Smooth muscle cell of the brain vasculature (primary cell): Measurements from ENCODE around the gene GAREM2.
A peak's percentile ranks its signal among the peaks of the same experiment; 100 is the strongest.

Experiments used
- DNase-seq: peaks from one replicate; pipeline ENCODE4 v3.0.0-alpha.2; 2012; ENCODE audit warnings: low read depth, low spot score

GAREM2 gene

GRCh38 chr2:26169681-26170414 is 3.0 kb upstream of the GAREM2 start:
- no peak for DNase-seq

DNA sequence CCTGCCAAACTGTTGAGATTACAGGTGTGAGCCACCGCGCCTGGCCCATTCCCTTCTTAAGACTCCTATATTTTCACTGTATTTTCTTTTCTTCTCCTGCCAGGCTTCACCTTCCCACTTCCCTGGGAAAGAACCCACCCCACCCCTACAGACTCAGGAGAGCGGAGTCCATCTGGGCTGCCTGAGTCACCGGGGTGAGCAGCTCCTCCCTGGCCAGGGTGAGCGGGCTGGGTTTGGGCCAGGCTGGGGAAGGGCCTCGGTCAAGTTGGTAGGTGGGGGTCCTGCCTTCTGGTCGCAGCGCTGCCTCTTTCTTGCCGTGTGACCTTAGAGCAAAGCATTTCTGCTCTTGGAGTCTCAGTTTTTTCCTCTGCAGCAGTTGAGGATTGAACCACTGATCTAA is 2.1 kb upstream of the GAREM2 start:
- no peak for DNase-seq

DNA sequence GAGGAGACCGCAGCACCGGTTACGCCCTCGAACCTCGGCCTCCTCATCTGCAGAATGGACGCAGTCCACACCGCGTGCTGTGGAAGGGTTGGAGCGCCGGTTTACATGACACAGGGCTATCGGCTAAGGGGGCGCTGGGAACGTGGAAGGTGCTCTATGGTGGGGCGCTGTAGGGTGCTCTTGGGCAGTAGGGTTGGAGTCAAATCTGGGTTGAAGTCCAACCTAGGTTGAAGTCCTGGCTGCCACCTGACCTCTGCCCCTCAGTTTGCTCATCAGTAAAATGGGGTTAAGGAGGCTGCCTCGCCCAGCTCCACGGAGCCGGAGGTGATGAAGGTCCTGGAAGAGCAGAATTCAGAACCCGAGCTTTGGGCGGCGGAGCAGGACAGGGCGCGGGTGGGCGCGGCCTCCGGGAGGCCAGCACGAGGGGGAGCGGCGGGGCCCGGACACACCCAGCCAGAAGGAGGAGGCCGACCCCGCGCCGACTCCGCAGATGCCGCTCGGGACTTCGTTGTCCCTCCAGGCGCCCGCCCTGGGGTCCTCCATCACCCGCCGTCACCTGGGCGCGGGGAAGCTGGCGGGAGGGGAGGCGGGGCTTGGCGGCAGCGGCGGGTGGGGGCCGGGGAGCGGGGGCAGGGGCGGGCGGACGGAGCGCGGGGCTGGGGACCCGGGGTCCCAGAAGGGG is 558 bp upstream of the GAREM2 start:
- no peak for DNase-seq

GRCh38 chr2:26173776-26174482 is 1.0 kb downstream of the GAREM2 start:
- no peak for DNase-seq

DNA sequence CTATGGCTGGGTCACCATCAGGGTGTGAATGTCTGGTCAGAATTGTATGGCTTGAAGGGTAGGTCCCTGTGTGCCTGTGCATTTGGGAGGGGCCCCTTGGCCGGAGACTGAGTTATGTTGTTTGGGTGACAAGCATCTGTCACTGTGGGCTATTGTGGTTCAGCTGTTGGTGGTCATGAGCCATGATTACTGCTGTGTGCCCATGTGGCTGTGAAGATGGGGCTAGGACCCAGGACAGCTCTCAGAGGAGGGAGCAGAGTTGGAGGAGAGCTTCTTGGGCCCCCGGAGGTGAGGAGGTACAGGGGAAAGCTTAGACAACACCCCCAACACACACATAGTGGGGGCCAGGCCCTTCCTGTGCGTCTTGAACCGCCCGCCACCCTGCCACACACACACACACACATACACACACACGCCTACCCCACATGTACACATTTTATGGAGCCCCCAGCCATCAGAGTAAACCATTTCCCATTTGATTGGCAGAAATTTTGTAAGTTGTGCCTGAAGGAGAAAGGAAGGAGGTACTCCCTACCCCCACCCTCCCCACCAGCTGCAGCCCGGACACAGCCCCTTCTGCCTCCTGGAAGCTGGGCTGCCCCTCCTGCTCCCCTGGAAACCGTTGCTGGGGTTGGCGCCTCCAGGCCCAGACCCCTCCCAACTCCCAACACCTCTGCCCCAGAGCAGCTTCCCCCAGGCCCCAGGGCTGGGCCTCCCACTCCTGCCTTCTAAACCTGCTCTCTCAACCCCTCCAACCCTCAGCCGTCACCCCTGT is 2.0 kb downstream of the GAREM2 start:
- DNase-seq = no peak

DNA sequence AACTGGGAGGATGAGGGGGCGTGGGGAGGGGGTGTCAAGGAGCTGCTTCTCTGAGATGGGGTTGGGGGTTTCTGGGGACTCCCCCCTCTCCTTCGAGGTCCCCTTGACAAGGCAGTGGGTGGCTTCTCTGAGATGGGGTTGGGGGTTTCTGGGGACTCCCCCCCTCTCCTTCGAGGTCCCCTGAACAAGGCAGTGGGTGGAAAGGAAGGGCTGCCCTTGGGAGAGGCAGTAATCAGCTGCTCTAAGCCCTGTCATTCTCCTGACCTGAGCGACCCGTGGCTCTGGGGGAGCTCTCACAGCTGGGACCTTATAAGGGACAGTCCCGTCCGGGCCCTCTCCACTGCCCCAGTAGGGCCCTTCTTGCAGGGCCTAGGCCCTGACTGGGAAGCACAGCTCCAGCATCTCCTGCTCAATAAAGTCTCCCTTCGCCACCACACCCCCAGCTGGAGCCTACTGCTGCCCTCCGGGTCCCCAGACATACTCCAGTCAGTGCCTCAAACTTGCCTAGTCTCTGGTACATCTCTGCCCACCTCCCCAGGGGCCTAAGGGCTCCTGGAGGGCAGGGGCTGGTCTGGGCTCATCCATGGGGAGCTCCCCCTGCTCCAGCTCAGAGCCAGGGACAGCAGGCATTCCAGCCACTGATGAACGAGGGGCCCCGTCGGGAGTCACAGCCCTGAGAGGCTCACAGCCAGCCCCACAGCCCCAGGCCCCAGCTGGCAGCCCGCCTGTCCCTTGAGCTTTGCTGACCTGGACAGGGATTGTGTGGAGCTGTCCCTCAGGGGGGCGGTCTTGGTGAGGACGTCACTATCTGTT is 2.8 kb downstream of the GAREM2 start:
- no peak for DNase-seq

DNA sequence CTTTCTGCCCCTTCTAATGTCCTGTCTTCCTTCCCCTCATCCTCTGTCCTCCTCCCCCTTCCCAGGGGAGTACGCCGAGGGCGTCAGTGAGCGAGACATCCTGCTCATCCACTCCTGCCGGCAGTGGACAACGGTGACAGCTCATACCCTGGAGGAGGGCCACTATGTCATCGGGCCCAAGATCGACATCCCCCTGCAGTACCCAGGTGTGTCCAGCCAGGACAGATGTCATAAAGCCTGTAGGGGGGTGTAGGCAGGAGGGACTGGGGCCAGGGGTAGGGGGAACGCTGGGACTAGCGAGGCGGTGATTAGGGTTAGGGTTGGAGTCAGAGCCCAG is 3.4 kb downstream of the GAREM2 start:
- DNase-seq = no peak

DNA sequence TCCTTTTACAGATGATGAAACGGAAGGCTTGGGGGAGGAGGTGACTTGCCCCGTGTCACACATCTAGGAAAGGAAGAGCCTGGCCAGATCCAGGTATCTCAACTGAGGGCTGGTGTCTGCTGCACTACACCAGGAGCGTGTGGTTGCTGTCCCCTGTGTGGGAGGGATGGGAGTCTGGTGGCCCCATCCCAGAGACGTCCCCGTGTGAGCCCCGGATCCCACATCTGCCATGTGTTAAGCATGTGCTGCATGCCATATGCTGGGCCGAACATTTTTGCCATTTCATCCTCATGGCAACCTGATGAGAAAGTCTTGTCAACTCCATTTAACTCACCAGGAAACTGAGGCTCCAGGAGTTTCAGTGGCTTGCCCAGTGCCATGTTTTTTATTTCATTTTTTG is 4.2 kb downstream of the GAREM2 start:
- DNase-seq = no peak

DNA sequence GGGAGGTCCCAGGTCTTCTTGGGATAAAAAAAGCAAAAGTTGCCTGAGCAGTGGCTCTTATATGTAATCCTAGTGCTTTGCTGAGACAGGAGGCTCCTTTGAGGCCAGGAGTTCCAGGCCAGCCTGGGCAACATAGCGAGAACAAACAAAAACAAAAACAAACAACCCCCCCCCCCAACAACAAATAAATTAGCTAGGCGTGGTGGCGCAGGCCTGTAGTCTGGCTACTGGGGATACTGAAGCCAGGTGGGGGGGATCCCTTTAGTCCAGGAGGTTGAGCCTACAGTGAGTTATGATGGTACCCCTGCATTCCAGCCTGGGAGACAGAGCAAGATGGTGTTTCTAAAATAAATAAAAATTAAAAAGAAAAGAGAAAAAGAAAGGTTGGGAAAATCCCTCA is 5.4 kb downstream of the GAREM2 start:
- no peak for DNase-seq

GRCh38 chr2:26178746-26179436 is 6.0 kb downstream of the GAREM2 start:
- no peak for DNase-seq

DNA sequence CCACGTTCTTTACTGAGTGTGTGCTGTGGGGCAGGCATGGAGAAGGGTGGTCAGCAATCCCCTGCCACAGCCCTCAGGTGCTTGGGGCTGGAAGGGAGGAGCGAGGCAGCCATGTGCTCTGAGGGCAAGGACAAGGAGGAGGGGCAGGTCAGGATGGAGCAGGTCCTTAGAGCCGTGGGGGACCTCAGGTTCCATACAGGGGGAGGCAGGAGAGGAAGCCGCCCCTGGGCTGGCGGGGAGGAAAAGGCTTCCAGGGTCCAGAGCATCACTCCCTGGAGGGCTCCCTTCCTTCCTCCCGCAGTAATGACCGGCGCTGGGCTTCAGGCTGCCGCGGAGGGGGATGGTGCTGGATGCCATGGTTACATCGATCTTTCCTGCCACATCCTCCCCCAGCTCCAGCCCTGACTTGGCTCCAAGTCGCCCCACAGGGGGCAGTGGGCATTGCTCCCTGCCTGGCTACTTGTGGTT is 6.6 kb downstream of the GAREM2 start:
- DNase-seq = no peak

- DNase-seq = no peak
Observed at GRCh38 chr2:26182441-26182840, 9.6 kb downstream of the GAREM2 start.

- DNase-seq = no peak
Observed at GRCh38 chr2:26182887-26183630, 10.2 kb downstream of the GAREM2 start.

- no peak for DNase-seq
Observed at GRCh38 chr2:26184121-26184520, 11.2 kb downstream of the GAREM2 start.

- DNase-seq = peak; percentile 46
Observed at GRCh38 chr2:26184555-26185303, 11.8 kb downstream of the GAREM2 start.

- DNase-seq = no peak
Observed at GRCh38 chr2:26185304-26185928, 12.5 kb downstream of the GAREM2 start.

DNA sequence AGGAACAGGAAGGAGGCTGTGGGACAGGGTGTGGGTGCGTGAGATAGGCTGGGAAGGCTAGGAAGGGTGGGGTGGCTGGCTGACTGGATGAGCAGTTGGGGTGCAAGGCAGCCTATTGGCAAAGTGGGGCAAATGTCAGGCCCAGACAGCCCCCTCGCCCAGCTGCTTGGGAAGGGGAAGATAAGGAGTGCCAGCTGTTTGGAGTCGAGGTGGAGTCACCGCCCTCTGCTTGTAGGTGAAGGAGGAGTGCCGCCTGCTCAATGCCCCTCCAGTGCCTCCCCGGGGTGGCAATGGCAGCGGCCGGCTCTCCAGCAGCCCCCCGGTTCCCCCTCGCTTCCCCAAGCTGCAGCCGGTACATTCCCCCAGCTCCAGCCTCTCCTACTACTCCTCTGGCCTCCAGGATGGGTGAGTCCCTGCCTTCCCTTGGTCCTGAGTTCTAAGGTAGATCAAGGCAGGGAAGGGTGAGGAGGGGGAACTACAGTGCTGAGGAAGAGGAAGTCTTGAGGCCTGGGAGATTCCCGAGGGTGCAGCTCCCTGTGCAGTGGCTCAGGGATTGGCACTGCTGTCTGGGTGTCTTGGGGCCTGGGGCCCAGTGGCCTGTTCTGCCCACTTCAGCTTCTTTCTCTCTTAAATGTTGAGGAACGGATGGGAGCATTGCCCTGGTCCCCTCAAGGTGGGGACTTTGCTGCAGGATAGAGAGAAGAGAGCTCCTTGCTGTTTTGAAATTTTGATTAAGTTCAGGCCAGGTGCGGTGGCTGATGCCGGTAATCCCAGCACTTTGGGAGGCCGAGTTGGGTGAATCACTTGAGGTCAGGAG is 13.3 kb downstream of the GAREM2 start:
- no peak for DNase-seq

- DNase-seq = no peak
Observed at GRCh38 chr2:26187114-26187513, 14.2 kb downstream of the GAREM2 start.
